GM12874 (cell line): ENCODE measurements around the gene DNAJA3.

Experiments
- CTCF ChIP-seq: IDR thresholded peaks from 2 replicates; pipeline ENCODE4 v1.5.1; 2011; ENCODE audit warnings: low read depth, mild to moderate bottlenecking, control low read depth, low read length, moderate library complexity; ENCODE audit not compliant: insufficient read depth

The DNAJA3 gene

GRCh38 chr16:4442371-4442770, 16.7 kb downstream of the DNAJA3 start:
- no peak for TF ChIP-seq CTCF

DNA sequence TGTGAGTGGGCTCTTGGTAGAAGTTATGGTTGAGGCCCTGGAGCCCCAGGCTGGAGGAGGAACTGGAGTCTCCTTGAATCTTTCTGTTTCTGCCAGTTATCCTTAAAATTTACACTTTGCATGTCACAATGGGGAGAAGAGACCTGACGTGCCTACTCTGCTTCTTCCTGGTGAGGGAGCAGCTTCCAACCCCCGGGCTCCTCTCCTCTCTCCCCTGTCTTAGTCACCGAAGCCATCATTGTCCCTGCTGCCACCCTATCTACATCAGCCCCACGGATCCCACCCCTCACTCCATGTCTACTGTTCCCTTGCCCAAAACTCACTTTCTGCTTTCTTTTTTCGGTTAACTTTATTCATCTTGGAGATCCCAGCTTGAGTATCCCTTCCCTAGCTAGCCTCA, 17.6 kb downstream of the DNAJA3 start:
- TF ChIP-seq CTCF: no peak

- TF ChIP-seq CTCF: no peak
Measured at GRCh38 chr16:4443986-4444385, 18.3 kb downstream of the DNAJA3 start.

DNA sequence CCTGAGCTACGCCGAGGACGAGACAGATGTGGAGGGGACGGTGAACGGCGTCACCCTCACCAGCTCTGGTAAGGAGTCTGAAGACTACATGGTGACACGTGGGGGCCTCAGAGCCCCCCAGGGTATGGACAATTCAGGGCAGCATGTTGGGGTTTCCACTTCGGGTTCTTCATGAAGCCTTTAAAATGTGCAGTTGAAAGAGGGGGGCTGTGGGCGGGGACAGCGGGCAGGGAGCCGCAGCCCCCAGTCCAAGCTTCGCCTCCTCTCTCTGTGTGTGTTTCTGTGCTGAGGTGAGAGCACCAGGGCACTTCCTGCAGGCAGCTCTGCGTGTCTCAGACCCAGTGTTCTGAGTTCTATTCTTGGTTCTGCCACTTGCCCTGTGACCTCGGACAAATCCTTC, 24.8 kb downstream of the DNAJA3 start:
- no peak for TF ChIP-seq CTCF

GRCh38 chr16:4450931-4451519, 25.4 kb downstream of the DNAJA3 start:
- TF ChIP-seq CTCF: no peak

DNA sequence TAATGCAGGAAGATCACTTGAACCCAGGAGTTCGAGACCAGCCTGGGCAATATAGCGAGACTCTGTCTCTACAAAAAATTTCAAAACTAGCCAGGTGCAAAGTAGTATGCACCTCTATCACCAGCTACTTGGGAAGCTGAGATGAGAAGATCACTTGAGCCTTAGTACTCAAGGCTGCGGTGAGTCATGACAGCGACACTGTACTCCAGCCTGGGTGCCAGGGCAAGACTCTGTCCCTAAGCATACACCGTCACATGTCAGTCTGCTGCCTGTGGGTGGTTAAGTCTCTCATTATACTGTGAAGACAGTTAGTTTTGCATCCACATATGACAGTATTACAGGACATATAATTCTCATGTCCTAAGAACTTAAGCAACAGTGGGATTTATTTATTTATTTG, 27.0 kb downstream of the DNAJA3 start:
- no peak for TF ChIP-seq CTCF

GRCh38 chr16:4454623-4455022, 29.0 kb downstream of the DNAJA3 start:
- no peak for TF ChIP-seq CTCF
